GM21723 (cell line): Measurements from ENCODE around the gene ZYX.

Source experiments
- ATAC-seq: cut with Tn5 transposase; IDR thresholded peaks from one replicate; pipeline ENCODE4 v1.9.1; 2021; ENCODE audit warnings: mild to moderate bottlenecking, moderate library complexity; ENCODE audit not compliant: unreplicated experiment

Gene ZYX

GRCh38 chr7:143362131-143363015 is 18.8 kb upstream of the ZYX start, which contains the start of gene FAM131B:
Gene FAM131B, minus strand, starts transcription at chr7:143362713. Its CDS starts 110 bp downstream, at chr7:143362603.
- no peak for ATAC-seq

DNA sequence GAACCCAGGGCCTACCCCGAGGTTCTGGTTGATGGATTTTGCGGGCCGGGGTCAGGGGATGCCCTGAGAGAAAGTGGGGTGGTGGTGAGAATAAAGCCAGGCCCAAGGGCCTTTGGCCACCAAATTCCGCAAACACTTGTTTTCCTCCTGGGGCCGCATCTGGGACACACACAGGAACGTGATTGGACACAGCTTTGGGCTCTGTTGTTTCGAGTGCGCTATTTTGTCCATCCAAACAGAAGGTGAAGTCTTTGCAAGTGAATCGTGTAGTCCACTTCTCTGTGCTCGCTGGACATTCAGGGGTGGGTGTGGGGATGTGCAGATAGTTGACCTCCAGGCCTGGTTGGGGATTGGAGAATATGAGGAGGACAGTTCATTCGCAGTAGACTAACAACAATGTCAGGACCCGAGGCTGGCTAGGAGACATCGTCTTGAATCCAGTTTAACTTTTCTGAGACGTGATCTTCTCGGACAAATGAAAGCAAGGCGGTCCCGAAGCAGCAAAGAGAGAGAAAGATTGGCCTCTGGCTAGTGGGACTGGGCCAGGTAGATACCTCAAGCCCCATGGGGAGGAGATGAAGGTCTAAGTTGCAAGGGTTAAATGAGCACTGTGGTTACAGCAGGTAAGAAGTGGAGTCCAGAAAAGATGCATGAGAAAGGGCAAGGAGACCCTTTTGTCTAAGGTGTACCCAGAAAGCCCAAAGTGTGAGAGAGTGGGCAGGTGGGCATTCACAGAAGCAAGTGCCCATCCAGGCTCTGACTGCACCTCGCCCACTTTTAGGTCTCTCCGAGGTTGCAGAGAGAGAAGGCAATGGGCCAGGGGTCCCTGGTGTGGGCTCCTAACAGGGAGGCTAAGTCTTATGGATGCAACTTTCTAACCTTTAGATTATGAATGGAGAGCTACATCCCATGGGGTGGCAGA is 17.9 kb upstream of the ZYX start:
- ATAC-seq = no peak

- ATAC-seq = no peak
Measured at GRCh38 chr7:143367972-143368371, 13.2 kb upstream of the ZYX start.

- no peak for ATAC-seq
Measured at GRCh38 chr7:143368387-143368786, 12.8 kb upstream of the ZYX start.

DNA sequence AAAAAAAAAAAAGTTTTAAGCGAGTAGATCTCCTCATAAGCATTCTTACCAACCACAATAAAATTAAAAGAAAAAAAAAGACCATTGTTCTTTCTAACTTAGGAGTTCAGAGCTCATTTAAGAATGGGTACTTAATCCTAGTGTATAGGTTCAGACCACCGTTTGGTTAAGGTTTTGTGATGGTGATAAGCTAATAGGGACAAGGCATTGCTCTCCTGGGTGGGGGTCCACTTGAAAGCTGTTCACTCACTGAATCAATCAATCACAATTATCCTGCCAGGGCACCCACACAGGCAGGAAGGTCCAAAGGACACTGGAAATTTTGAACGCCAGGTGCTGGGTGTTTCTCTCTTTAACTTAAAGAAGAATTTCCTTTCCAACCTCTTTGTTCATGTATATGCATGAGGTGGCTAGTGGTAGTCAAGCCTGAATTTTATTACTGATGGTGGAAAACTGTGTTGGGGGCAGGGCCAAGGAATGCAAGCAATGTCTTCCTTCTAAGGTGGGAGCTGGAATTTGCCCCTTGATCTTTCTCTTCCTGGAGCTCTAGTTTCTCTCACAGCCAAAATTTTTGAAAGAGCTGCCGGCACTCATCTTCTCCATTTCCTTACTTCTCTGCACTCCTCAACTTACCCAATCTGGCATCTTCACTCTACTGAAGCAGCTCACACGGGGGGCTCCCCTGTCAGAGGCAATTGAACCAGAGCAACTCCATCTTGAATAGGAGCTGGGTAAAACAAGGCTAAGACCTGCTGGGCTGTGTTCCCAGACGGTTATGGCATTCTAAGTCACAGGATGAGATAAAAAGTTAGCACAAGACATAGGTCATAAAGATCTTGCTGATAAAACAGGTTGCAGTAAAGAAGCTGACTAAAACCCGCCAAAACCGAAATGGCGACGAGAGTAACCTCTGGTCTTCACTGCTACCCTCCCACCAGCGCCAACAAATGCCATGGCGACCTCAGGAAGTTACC is 11.2 kb upstream of the ZYX start:
- ATAC-seq = no peak

- no peak for ATAC-seq
Measured at GRCh38 chr7:143372070-143372469, 9.1 kb upstream of the ZYX start.

DNA sequence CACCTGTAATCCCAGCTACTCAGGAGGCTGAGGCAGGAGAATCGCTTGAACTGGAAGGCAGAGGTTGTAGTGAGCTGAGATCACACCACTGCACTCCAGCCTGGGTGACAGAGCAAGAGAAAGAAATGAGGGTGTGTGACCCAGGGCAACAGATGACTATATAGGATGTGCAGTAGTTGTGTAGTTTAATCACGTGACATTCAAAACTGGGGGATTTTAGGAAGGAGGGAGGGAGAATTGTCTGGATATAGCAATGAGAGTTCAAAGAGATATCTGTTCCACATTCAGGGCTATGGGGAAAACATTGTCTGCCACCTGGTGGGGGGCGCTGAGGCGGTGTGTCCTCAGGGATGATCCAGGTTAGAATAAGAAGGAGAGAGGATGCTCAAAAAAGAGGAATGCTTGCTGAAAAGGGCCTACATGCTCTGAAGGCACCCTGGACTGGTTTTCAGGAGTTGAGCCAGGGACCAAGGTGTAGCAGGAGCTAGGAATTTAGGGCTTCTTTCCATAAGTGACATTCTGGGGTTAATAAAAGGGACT is 7.8 kb upstream of the ZYX start:
- no peak for ATAC-seq

GRCh38 chr7:143374561-143374960 is 6.6 kb upstream of the ZYX start:
- no peak for ATAC-seq

GRCh38 chr7:143375298-143376034 is 5.7 kb upstream of the ZYX start:
- ATAC-seq = no peak

- ATAC-seq = no peak
Measured at GRCh38 chr7:143376396-143376795, 4.7 kb upstream of the ZYX start.

DNA sequence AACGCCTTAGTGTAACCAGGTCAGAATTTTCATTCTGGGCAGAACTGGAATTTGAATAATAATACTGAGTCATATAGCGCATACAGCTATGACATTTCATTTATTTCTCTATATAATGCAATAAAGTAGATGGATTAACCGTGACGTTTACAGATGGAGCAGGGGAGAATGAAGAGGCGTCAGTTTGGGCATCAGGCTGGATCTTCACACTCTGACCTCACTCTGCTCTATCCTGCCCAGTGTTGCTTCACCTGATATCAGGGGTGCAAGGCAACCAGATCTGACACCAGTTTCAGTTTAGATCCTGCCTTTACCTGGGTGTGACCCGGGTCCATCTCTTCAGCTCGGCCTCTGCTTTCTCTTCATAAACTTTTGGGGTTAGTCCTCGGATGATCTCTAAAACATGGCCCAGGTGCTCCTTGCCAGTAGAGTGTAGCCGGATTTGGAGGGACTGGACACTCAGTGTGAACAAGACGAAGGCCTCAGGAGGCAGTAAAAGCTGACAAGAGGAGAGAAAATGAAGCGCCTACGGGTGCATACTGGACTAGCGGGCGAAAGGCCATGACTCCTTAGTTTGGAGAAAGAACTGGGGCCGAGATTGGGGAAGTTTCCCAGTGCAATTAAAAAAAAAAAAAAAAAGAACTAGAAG is 1.4 kb upstream of the ZYX start:
- no peak for ATAC-seq

GRCh38 chr7:143380260-143380645 is 892 bp upstream of the ZYX start:
- ATAC-seq = peak; percentile 64

DNA sequence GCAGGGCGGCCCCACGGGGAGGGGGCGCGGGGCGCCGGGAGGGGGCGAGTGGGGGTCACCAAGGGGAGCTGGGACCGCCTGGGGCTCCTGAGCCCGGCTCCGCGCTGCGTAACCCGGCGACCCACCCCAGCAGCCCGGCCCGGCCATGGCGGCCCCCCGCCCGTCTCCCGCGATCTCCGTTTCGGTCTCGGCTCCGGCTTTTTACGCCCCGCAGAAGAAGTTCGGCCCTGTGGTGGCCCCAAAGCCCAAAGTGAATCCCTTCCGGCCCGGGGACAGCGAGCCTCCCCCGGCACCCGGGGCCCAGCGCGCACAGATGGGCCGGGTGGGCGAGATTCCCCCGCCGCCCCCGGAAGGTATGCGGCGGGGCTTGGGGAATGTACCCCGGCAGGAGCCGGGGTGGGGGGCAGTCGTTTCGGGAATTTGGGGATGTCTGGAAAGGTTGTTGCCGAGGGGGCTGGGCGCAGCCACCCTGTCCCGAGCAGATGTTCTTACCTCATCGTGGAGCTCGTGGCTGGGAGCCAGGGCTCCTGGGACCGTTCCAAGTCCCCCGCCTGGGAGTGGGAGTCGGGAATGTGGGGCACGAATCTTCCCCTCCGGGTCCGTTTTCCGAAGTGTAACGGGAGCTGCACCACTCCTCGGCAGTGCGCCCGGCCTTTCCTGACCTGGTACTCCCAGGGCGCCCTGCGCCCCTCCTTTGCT is 431 bp downstream of the ZYX start:
- ATAC-seq = peak; percentile 17

GRCh38 chr7:143382126-143382790 is 1.1 kb downstream of the ZYX start:
- ATAC-seq = no peak

DNA sequence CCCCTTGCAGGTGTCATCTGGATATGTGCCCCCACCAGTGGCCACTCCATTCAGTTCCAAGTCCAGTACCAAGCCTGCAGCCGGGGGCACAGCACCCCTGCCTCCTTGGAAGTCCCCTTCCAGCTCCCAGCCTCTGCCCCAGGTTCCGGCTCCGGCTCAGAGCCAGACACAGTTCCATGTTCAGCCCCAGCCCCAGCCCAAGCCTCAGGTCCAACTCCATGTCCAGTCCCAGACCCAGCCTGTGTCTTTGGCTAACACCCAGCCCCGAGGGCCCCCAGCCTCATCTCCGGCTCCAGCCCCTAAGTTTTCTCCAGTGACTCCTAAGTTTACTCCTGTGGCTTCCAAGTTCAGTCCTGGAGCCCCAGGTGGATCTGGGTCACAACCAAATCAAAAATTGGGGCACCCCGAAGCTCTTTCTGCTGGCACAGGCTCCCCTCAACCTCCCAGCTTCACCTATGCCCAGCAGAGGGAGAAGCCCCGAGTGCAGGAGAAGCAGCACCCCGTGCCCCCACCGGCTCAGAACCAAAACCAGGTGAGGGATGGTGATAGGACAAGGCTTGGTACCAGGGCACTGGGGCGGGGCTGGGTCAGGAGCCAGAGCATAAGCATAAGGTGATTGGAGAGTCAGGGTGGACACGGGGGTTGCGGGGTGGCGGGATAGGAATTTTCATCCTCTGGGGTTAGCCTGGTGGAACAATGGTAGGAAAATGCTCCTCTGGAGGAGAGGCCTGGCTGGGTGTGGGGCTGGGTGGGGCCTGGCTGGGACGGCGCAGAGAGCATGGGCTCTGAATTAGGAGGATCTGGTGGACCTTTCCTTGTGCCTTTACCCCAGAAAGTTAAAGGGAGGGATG is 1.9 kb downstream of the ZYX start:
- ATAC-seq = no peak

GRCh38 chr7:143383642-143383957 is 2.5 kb downstream of the ZYX start:
- no peak for ATAC-seq

DNA sequence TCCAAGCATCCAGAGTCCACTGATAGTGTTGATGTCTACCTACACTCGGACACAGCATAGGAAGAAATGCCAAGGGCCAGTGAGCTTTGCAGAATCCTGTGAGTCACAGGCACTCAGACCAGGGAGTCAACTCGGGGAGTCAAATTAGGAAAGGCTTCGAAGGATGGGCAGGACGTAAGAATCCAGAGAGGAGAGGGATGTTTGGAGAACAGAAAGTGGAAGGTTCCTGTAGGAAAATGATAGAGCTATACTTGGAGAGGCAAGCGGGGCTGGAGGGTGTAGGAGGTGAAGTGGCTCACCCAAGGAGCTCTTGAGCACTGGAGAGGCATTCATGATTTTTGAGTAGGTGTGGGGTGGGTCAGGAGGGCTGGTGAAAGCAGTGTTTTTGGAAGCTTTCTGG is 3.0 kb downstream of the ZYX start:
- no peak for ATAC-seq
